T-helper 2 cell treated with Interferon-gamma antibody and Interleukin-4, amounts not matched to agents 100 ng/mL and 5 ng/mL, for 36 hours (primary cell): ENCODE results near the gene MPV17. TPM values are rescaled to one million over a fixed set of nuclear protein-coding genes. Genes with fewer than 3 reads are reported as not detected.
"Not testable (repeated sequence)": the region's sequence is repeated elsewhere in the genome, so short reads cannot be mapped to it uniquely, and the experiment has no call there.

ENCODE experiments used
- intact Hi-C: fragments of 100-400 bp; cut with micrococcal nuclease; formaldehyde crosslinking; loops from one replicate; pipeline ENCODE4 v1.15.1; 2023
- total RNA-seq: library from RNA; stranded (reverse); gene quantifications from 2 replicates; pipeline ENCODE4 v1.2.3, GENCODE V29; 2022

Gene MPV17
- total RNA-seq, 1 donor from 2014 or later, result 80.0 TPM

DNA sequence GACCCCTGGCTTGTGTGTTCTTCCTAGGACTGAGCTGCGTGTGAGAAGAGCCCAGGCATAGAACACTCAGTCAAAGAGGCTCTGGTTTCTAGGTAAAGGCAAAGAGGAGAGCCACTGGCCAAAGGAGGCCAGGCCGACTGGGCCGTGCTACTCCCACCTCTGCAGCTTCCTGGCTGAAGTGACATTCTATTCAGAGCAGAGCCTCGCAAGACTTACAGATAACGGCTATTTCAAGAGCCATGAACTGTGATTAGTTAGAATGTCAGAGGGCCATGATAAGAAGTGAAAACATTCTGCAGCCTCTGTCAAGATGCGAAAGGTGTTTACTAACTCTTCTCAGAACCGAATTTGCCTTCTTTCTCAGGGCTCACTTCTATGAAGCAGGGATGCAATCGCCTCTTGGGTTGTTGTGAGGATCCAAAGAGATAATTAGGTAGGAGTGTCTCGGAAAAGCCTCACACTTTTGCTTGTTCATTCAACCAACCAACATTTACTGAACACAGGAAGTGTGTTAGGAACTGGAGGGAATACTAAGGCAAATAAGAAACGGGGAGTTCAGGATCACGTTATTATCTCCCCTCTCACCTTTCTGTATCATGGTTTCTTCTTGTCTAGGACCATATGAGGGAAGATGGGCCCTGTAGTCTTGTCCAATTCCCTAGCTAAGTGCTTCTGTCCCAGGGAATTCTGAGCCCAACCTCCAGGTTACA, 51.1 kb downstream of the MPV17 start:
- intact Hi-C loops, result no loop called here

DNA sequence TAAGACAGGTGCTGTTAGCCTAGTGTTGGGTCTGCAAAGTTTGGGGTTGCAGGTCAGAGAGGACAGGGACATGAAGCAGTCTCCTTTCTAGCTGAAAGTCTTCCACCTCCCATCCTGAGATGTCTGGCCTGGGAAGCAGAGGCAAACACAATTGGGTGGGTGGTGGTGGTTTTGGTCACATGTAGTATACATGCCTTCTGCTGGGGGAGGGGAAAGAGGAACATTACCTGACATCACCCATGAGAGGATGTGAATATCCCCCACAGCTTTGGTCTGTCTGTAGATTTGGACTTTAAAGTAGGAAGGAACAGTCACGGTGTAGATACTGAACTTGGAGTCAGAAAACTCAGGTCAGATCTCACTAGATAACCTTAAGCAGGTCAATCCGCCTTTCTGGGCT, 52.2 kb downstream of the MPV17 start:
- intact Hi-C loops, result no loop called here

DNA sequence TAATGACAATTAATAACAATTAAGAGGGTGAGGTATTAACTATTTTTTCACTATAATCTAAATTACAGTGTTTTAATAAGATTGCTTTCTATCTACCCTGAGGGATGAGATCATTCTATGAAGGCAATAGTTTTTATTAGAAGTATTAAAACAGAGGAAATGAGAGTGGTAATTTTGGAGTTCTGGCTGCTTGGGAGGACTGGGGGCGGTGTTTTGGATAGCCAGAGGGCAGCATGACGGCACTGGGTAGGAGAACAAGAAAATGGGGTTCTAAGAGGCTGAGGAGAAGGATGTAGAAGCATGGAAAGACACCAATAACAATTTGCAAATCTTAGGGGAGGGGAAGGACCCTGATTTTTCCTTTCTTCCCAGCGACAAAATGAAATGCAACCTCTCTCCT, 52.8 kb downstream of the MPV17 start:
- intact Hi-C loops, result no loop called here

DNA sequence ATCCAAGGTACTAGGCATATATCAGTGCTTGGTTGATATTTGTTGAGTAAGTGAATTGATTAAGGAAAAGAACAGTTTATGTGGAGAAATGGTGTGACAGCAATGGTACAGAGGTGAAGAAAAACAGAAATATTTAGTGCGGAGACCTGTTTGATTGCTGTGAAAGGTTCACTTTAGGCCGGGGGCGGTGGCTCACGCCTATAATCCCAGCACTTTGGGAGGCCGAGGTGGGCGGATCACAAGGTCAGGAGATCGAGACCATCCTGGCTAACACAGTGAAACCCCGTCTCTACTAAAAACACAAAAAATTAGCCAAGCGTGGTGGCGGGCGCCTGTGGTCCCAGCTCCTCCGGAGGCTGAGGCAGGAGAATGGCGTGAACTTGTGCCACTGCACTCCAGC, 54.6 kb downstream of the MPV17 start:
- intact Hi-C loops, result not testable (repeated sequence)

DNA sequence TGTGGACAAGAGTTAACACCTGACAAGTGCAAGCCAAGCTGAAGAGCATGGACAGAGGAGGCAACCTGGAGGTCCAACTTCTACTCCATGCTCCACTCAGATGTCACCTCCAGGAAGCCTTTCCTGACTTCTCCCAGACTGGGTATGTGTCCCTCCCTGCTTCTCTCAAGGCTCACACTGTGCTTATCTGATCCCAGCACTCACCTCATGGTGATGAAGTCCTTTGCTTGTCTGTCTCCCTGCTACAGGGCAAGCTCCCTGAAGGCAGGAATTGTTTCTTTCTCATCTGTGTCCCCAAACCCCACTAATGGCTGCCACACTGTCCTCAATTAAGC, 57.4 kb downstream of the MPV17 start:
- intact Hi-C loops, result no loop called here

DNA sequence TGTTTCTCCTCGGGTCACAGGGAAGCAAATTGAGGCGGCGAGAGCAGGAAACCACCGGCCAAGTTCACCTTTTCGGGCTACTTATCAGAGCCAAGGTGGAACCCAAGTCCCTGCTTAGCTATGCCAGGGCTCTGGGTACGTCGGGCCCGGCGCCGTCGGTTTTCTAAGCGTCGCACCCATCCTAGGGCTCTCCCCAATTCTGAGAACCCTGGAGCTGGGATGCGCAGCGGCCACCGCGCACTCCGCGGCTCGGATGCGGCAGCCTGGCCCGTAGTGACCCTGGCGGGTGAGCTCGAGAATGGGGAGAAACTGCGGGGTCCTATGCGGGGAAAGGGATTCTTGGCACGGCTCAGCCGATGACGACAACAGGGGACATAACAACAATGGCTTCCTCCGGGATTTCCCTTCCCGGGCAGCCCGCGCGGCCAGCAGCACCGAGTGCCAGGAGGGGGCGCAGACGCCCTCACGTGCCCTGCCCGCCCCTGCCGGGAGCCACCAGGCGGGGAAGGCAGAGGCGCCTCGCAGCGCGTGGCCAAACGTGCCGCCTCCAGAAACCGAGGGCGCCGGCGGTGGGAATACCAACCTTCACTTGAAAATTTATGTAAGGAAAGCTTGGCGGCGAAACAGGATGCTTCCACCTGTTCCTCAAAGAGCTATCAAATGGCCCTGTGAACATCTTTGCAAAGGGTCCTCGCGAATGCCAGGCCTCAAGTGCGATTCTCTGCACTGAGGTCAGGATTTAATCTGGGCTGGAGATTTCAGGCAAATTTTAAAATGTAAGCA, 58.0 kb downstream of the MPV17 start:
- intact Hi-C loops, result loop anchor here (5.0 kb wide), 1 partner anchor 48 kb away; the partner anchor contains the start of gene CAD

DNA sequence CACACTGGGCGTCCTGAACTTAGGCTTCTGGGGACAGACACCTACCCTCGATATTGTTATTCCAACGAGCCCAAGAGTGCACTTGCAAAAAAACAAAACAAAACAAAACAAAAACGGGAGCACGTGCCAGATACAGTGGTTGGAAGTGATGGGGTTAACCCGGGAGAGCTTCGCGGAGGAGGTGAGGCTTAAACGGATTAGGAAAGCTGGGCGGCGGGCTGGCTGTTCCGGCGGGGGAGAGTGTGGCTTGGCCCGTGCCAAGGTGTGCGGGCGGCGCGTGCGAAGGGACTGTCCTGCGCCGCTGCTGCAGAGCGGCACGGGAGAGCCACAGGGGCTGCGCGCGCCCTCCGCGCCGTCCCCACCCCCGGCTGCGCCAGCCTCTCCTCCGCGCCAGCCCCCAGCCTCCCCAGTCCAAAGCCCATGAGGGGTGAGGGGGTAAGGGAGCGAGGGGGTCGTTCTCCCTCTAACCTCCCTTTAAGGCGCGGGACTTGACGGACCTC, 58.6 kb downstream of the MPV17 start:
- intact Hi-C loops, result loop anchor here (5.0 kb wide), 1 partner anchor 47 kb away; the partner anchor contains the start of gene CAD

DNA sequence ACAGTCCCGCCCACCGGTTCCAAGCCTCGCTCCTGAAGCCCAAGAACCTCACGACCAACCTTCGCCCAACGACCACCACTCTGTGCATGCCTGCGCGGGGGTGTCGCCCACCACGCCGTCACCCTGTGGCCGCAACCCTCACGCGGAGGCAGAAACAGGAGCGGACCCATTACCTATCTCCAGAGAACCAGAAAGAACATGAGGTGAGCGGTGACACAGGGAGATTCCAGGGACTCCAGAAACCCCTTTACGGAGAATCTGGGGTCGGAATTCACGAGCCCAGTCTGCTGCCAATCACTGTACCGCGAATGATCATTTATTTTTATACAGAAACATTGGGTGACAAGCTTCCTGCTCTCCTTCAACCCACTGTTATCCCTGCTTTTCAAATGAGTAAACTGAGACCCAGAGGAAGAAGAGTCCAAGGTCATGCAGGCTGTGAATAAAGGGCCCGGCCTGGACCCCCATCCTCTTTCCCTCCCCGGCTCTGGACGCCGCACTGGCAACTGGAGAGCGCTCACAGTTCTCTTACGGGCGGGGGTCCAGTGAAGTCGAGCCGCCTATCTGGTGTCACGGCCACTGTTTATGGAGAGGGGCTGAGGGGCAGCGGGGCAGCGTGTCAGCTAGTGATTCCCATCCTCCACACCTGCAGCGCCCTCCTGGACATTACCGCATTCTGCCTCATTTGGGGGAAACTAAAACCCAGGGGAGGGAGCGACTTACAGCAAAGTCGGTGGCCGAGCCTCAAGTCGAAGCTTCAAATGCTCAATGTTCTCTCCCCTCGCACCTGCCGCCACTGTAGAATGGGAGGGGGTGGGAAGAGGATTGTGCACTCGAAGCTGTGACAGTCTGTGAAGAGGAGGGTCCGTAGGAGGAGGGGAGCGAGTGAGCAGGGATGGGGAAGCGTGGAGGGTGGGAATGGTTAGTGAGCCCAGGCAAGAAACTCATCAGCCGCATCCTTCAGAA, 59.3 kb downstream of the MPV17 start:
- intact Hi-C loops, result loop anchor here (5.0 kb wide), 1 partner anchor 46 kb away; the partner anchor contains the start of gene CAD

DNA sequence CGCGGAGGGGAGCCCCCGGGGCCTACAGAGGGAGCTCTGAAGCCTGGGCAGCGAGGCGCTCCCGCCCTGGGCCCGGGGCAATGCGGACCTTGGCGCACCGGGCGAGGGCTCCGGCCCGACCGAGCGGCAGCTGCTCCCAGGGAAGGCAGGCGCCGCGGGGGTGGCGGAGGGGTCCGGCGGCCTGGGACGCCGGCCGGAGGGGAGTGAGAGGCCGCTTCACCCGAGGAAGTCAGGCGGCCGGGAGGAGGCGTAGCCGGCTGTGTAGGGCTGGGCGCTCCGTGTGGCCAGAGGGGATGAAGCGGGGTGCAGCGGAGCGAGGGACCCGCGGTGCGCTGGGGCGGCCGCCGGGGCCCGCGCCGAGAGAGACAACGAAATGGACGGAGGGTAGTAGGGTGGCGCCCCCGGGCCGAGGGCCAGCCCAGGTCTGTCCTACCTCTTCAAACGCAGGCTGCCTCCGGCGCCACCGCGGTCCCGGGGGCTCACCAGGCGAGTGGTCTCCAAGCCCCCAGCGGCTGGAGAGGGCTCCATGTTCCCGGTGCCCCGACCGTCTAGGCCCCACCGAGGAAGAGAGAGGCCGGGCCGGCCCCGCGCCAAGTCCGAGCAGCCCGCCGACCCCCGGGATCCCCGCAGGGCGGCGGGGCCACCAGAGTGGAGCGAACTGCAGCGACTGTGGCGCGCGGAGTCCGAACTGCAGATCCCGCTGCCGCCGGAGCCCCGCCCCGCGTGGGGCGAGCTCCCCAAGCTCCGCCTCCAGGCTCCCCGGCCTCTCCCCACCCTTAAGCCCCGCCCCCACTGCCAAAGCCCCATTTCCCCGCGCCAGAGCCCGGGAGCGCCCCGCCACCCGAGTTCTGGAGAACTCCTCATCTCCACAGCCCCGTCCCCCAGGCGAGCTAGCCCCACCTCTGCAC, 60.3 kb downstream of the MPV17 start, which contains the start of gene SLC30A3:
Gene SLC30A3, minus strand, starts transcription at position 669 of the 908 bp plus-strand sequence. Its CDS starts 141 bp downstream, at position 528.
- intact Hi-C loops, result loop anchor here (5.0 kb wide), 1 partner anchor 45 kb away; the partner anchor contains the start of gene CAD

DNA sequence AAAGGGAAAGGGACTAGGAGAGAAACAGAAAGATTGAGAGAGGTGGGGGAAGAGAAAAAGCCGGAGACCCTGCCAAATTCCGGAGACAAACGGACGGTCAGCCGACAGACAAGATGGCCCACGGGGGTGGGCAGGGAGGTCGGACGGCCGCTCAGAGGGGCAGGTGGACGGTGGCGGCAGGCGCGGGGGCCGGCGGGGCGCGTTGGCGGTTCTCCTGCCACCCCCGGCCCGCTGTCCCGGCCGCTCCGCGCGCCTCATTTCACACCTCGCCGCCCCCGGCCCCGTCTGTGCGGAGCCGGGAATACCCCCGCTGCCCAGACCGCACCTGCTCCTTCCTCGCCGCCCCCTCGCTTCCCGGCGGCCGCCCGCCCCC, 61.0 kb downstream of the MPV17 start:
- intact Hi-C loops, result loop anchor here (5.0 kb wide), 1 partner anchor 45 kb away; the partner anchor contains the start of gene CAD

DNA sequence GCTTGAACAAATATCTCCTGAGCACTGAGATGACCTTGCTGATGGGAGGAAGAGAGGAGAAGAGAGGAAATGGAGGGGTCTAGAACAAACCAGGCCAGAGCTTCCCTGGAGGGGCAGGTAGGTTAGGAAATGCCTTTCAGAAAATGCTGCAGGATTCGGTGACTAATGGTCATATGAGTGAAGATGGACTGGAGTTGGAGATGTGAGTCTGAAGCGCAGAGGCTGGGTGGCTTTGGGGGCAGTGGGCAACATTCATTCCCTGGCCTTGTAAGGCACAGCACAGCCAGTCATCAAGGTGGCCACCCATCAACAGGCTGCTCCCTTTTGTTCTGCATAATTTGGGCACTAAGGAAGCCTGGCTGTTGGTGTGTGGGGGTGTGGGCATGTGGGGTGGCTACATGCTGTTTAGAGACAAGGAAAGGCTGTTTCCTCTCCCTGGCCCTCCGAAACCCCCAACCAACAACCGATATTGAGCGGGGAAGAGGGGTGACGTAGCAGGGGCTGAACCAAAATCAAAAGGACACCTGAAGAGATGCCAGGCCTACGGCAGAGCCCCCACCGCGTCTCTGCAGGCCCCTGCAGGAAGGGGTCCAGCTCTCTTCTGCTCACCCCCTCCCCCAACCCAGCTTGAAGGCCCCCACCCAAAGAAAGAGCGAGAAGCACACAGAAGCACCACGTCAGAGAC, 61.5 kb downstream of the MPV17 start:
- intact Hi-C loops, result loop anchor here (5.0 kb wide), 1 partner anchor 44 kb away; the partner anchor contains the start of gene CAD

Other genes starting within 250 kb of the MPV17 start
- gene EMILIN1, start 244.5 kb downstream of the MPV17 start, total RNA-seq, result 1.1 and 1.5 TPM in 2 replicates
- 11.5 and 12.2 TPM in 2 replicates for gene KHK, start 236.3 kb downstream of the MPV17 start, total RNA-seq
- gene CGREF1, start 204.0 kb downstream of the MPV17 start, total RNA-seq, result 2.9 and 3.1 TPM in 2 replicates
- gene ABHD1, start 199.3 kb downstream of the MPV17 start, total RNA-seq, result 0.52 and 0.64 TPM in 2 replicates
- gene PREB, start 188.5 kb downstream of the MPV17 start, total RNA-seq, result 74.2 and 76.6 TPM in 2 replicates
- not detected in 2 replicates for gene PRR30, start 183.7 kb downstream of the MPV17 start, total RNA-seq
- not detected in 2 replicates for gene TCF23, start 174.1 kb downstream of the MPV17 start, total RNA-seq
- gene ATRAID, start 111.1 kb downstream of the MPV17 start, total RNA-seq, result 78.3 and 82.5 TPM in 2 replicates
- gene SLC5A6, start 110.8 kb downstream of the MPV17 start, total RNA-seq, result 48.5 and 54.4 TPM in 2 replicates
- gene CAD, start 105.7 kb downstream of the MPV17 start, total RNA-seq, result 86.4 and 87.1 TPM in 2 replicates
- 0.14 and 0.48 TPM in 2 replicates for gene SLC30A3, start 60.0 kb downstream of the MPV17 start, total RNA-seq
- gene DNAJC5G, start 47.7 kb downstream of the MPV17 start, total RNA-seq, result not detected in 2 replicates
- 0.16 TPM in 1 of 2 replicates, not detected in the other for gene TRIM54, start 40.7 kb downstream of the MPV17 start, total RNA-seq
- 1.5 and 2.0 TPM in 2 replicates for gene UCN, start 14.7 kb downstream of the MPV17 start, total RNA-seq
- gene GTF3C2, start 33.7 kb upstream of the MPV17 start, total RNA-seq, result 72.2 and 75.6 TPM in 2 replicates
- 39.0 and 43.0 TPM in 2 replicates for gene EIF2B4, start 47.2 kb upstream of the MPV17 start, total RNA-seq
- 116 and 118 TPM in 2 replicates for gene SNX17, start 47.5 kb upstream of the MPV17 start, total RNA-seq
- gene ZNF513, start 57.6 kb upstream of the MPV17 start, total RNA-seq, result 13.1 and 13.2 TPM in 2 replicates
- 120 TPM in 2 replicates for gene PPM1G, start 86.5 kb upstream of the MPV17 start, total RNA-seq
- 81.4 and 87.3 TPM in 2 replicates for gene NRBP1, start 105.5 kb upstream of the MPV17 start, total RNA-seq
- 3.8 and 5.3 TPM in 2 replicates for gene KRTCAP3, start 119.3 kb upstream of the MPV17 start, total RNA-seq
- 8.7 and 9.4 TPM in 2 replicates for gene IFT172, start 166.6 kb upstream of the MPV17 start, total RNA-seq
- not detected in 2 replicates for gene FNDC4, start 172.1 kb upstream of the MPV17 start, total RNA-seq
- gene GCKR, start 173.7 kb upstream of the MPV17 start, total RNA-seq, result not detected in 2 replicates